H1 (cell line): ENCODE results near the gene CIRBP. TPM values are rescaled to one million over a fixed set of nuclear protein-coding genes. Genes with fewer than 3 reads are reported as not detected.

Experiments
- CTCF ChIA-PET: fragments of 300-600 bp; sonication (Branson Sonifier 250); formaldehyde crosslinking; loops from one replicate; lab custom pipeline; 2021; ENCODE audit not compliant: partially characterized antibody; lab: Charles Lee
- POLR2A ChIA-PET: fragments of 300-600 bp; sonication (Branson Sonifier 250); formaldehyde crosslinking; loops from one replicate; lab custom pipeline; 2021; ENCODE audit warnings: inconsistent platforms; ENCODE audit not compliant: partially characterized antibody; lab: Charles Lee
- DNase-seq, 2 experiments: peaks; one replicate each; pipeline versions ENCODE4 v3.0.0 to v3.0.0-alpha.2; 2010 to 2022; ENCODE audit warnings: low spot score in 2 of 2, low read depth in 1 of 2, mixed read lengths in 1 of 2
- FAIRE-seq: peaks from 2 replicates; lab custom pipeline; 2011; peaks lifted over from hg19 to GRCh38; lab: Jason Lieb, UNC
- H2AFZ ChIP-seq: 2 replicates; pipeline ENCODE4 v1.8.1; 2012; ENCODE audit warnings: low read length, inconsistent platforms
- H2AK5ac ChIP-seq: 2 replicates; pipeline ENCODE4 v1.6.1; 2013; ENCODE audit warnings: low read depth, low read length
- H2BK120ac ChIP-seq: replicated peaks from 2 replicates; pipeline ENCODE3; 2013; ENCODE audit warnings: low read depth, low read length, inconsistent platforms
- H2BK12ac ChIP-seq: 2 replicates; pipeline ENCODE4 v1.6.1; 2013; ENCODE audit warnings: low read depth, low read length
- H2BK15ac ChIP-seq: 2 replicates; pipeline ENCODE4 v1.6.1; 2013; ENCODE audit warnings: low read length
- H2BK20ac ChIP-seq: 2 replicates; pipeline ENCODE4 v1.6.1; 2013; ENCODE audit warnings: low read length
- H2BK5ac ChIP-seq: 2 replicates; pipeline ENCODE4 v1.6.1; 2013; ENCODE audit warnings: low read depth, low read length
- H3K14ac ChIP-seq: 2 replicates; pipeline ENCODE4 v1.6.1; 2013; ENCODE audit warnings: inconsistent platforms; ENCODE audit not compliant: insufficient read length
- H3K18ac ChIP-seq: 2 replicates; pipeline ENCODE4 v1.6.1; 2013; ENCODE audit warnings: low read length; ENCODE audit errors: extremely low read depth
- H3K23ac ChIP-seq: 2 replicates; pipeline ENCODE4 v1.6.1; 2013; ENCODE audit warnings: inconsistent platforms; ENCODE audit not compliant: insufficient read length
- H3K23me2 ChIP-seq: 2 replicates; pipeline ENCODE4 v1.6.1; 2013; ENCODE audit warnings: low read depth, low read length
- H3K27ac ChIP-seq: 2 replicates; pipeline ENCODE4 v1.6.1; 2011; ENCODE audit warnings: low read depth, low read length, inconsistent platforms
- H3K27me3 ChIP-seq, 4 experiments: replicated peaks in 1 of 4; 1 replicate in 1 of 4; 2 replicates in 3 of 4; pipeline versions ENCODE4 v1.6.1 to v1.8.1; 2011 to 2013; ENCODE audit warnings: low read length in 3 of 4, mild to moderate bottlenecking in 3 of 4, inconsistent platforms in 2 of 4, mixed read lengths in 2 of 4, moderate library complexity in 1 of 4; ENCODE audit not compliant: control insufficient read depth in 3 of 4, insufficient read depth in 3 of 4; ENCODE audit errors: extremely low read depth in 1 of 4
- H3K36me3 ChIP-seq, 4 experiments: 2 replicates each; pipeline versions ENCODE4 v1.6.1 to v1.8.1; 2011 to 2013; ENCODE audit warnings: mild to moderate bottlenecking in 4 of 4, low read length in 3 of 4, moderate library complexity in 2 of 4, control low read depth in 1 of 4, inconsistent platforms in 1 of 4; ENCODE audit not compliant: insufficient read depth in 4 of 4, control insufficient read depth in 2 of 4
- H3K4ac ChIP-seq: replicated peaks from 2 replicates; pipeline ENCODE3; 2013; ENCODE audit warnings: low read length, low read depth, mixed read lengths, inconsistent platforms; ENCODE audit not compliant: insufficient read length
- H3K4me1 ChIP-seq, 4 experiments: replicated peaks in 1 of 4; 1 replicate in 1 of 4; 2 replicates in 3 of 4; pipeline versions ENCODE4 v1.6.1 to v1.8.1; 2011 to 2013; ENCODE audit warnings: low read length in 3 of 4, inconsistent platforms in 2 of 4, mixed read lengths in 1 of 4; ENCODE audit not compliant: insufficient read depth in 4 of 4, control insufficient read depth in 3 of 4
- H3K4me2 ChIP-seq, 2 experiments: 2 replicates each; pipeline versions ENCODE4 v1.6.1 to v1.8.1; 2011 to 2013; ENCODE audit warnings: low read depth in 2 of 2, low read length in 2 of 2, control low read depth in 1 of 2, inconsistent platforms in 1 of 2, mild to moderate bottlenecking in 1 of 2; ENCODE audit not compliant: insufficient read depth in 1 of 2
- H3K4me3 ChIP-seq, 4 experiments: fragments of 200-600, 300-600 bp in 1 of 4; sonication (generic), shearing (Covaris generic), sonication (Bioruptor Twin) in 1 of 4; 2 replicates each; pipeline versions ENCODE4 v1.5.1 to v1.8.1; 2011 to 2016; ENCODE audit warnings: low read length in 4 of 4, low read depth in 3 of 4, control low read depth in 2 of 4, inconsistent platforms in 2 of 4, mild to moderate bottlenecking in 2 of 4, mixed read lengths in 1 of 4, moderate library complexity in 1 of 4; ENCODE audit not compliant: insufficient read depth in 2 of 4; ENCODE audit errors: extremely low read depth in 1 of 4
- H3K56ac ChIP-seq: replicated peaks from 2 replicates; pipeline ENCODE3; 2013; ENCODE audit warnings: low read depth, mild to moderate bottlenecking, mixed read lengths, low read length, inconsistent platforms; ENCODE audit not compliant: insufficient read length
- H3K79me1 ChIP-seq: 2 replicates; pipeline ENCODE4 v1.6.1; 2013; ENCODE audit warnings: low read depth, low read length, control low read depth
- H3K79me2 ChIP-seq, 2 experiments: 2 replicates each; pipeline versions ENCODE4 v1.6.1 to v1.8.1; 2012 to 2013; ENCODE audit warnings: low read length in 2 of 2, mild to moderate bottlenecking in 2 of 2, inconsistent platforms in 1 of 2; ENCODE audit not compliant: insufficient read depth in 2 of 2, control insufficient read depth in 1 of 2
- H3K9ac ChIP-seq, 4 experiments: replicated peaks in 1 of 4; 1 replicate in 1 of 4; 2 replicates in 3 of 4; pipeline versions ENCODE4 v1.6.1 to v1.8.1; 2011 to 2013; ENCODE audit warnings: low read depth in 3 of 4, low read length in 3 of 4, control low read depth in 2 of 4, mild to moderate bottlenecking in 2 of 4, moderate library complexity in 2 of 4, inconsistent platforms in 1 of 4; ENCODE audit errors: extremely low read depth in 1 of 4
- H3K9me3 ChIP-seq, 2 experiments: 2 replicates each; pipeline versions ENCODE4 v1.6.1 to v1.8.1; 2012 to 2013; ENCODE audit warnings: mild to moderate bottlenecking in 2 of 2, moderate library complexity in 2 of 2, control low read depth in 1 of 2, inconsistent platforms in 1 of 2, low read depth in 1 of 2, low read length in 1 of 2, mixed read lengths in 1 of 2; ENCODE audit not compliant: insufficient read depth in 2 of 2
- H4K20me1 ChIP-seq, 2 experiments: replicated peaks in 1 of 2; 2 replicates each; pipeline versions ENCODE3 to v1.8.1; 2011 to 2013; ENCODE audit warnings: inconsistent platforms in 2 of 2, low read length in 2 of 2, mild to moderate bottlenecking in 1 of 2; ENCODE audit not compliant: insufficient read depth in 2 of 2, control insufficient read depth in 1 of 2
- H4K5ac ChIP-seq: 2 replicates; pipeline ENCODE4 v1.6.1; 2013; ENCODE audit warnings: low read length, low read depth, mixed read lengths, inconsistent platforms; ENCODE audit not compliant: insufficient read length
- H4K8ac ChIP-seq: 2 replicates; pipeline ENCODE4 v1.8.0; 2013; ENCODE audit warnings: mild to moderate bottlenecking, moderate library complexity, low read length, inconsistent platforms; ENCODE audit not compliant: insufficient read depth; ENCODE audit errors: extremely low read depth
- H4K91ac ChIP-seq: replicated peaks from 2 replicates; pipeline ENCODE3; 2013; ENCODE audit warnings: low read length, mixed read lengths, inconsistent platforms; ENCODE audit not compliant: insufficient read length
- BACH1 ChIP-seq: IDR thresholded peaks from 2 replicates; pipeline ENCODE4 v1.6.1; 2012; ENCODE audit warnings: low read length, improper control_type of control experiment
- CBX8 ChIP-seq: fragments of 300-800, 300-1000 bp; sonication (generic); IDR thresholded peaks from 2 replicates; pipeline ENCODE4 v1.7.1; 2016; ENCODE audit warnings: low read depth, low read length, borderline replicate concordance
- HDAC2 ChIP-seq, 2 experiments: fragments of 300-600 bp in 1 of 2; sonication (generic) in 1 of 2; IDR thresholded peaks; 2 replicates each; pipeline ENCODE4 v1.6.1; 2011 to 2012; ENCODE audit warnings: low read depth in 2 of 2, low read length in 2 of 2, mild to moderate bottlenecking in 2 of 2, moderate library complexity in 2 of 2, borderline replicate concordance in 1 of 2, inconsistent platforms in 1 of 2
- JUN ChIP-seq: IDR thresholded peaks from 2 replicates; pipeline ENCODE4 v1.6.1; 2011; ENCODE audit warnings: low read depth, mild to moderate bottlenecking, improper control_type of control experiment, low read length
- JUND ChIP-seq: IDR thresholded peaks from 2 replicates; pipeline ENCODE4 v1.6.1; 2011; ENCODE audit warnings: mild to moderate bottlenecking, improper control_type of control experiment, low read length
- NRF1 ChIP-seq: IDR thresholded peaks from 2 replicates; pipeline ENCODE4 v1.6.1; 2011; ENCODE audit warnings: mild to moderate bottlenecking, low read depth, low read length, improper control_type of control experiment
- SIRT6 ChIP-seq: IDR thresholded peaks from one replicate; pipeline ENCODE4 v1.7.1; 2012; ENCODE audit warnings: low read length, inconsistent platforms
- TBP ChIP-seq: IDR thresholded peaks from 2 replicates; pipeline ENCODE4 v1.6.1; 2011; ENCODE audit warnings: low read depth, low read length, improper control_type of control experiment
- TEAD4 ChIP-seq: IDR thresholded peaks from 2 replicates; pipeline ENCODE4 v1.6.1; 2012; ENCODE audit warnings: low read depth, low read length, inconsistent platforms, mixed read lengths
- WGBS, 2 experiments: shearing (Covaris generic) in 1 of 2; methylation state at CpG; one replicate each; pipeline versions ENCODE4 v1.1.6 to v1.1.7; 2013 to 2015; ENCODE audit warnings: low lambda C conversion rate in 2 of 2, mixed read lengths in 2 of 2, inconsistent platforms in 1 of 2, low coverage in 1 of 2, missing lambda C conversion rate in 1 of 2; ENCODE audit not compliant: insufficient replicate concordance in 2 of 2, insufficient coverage in 1 of 2, insufficient read length in 1 of 2; ENCODE audit errors: extremely low coverage in 1 of 2, missing lambda C conversion rate in 1 of 2; 5-methylcytosine and 5-hydroxymethylcytosine counted together
- polyA plus RNA-seq, 7 experiments: library from polyadenylated mRNA; depleted of rRNA in 3 of 7; stranded (reverse) in 5 of 7; unstranded in 2 of 7; fragments of >200 nt in 5 of 7; fragments of 200-250 nt in 2 of 7; gene quantifications; 1 replicate in 5 of 7; 2 replicates in 1 of 7; 4 replicates in 1 of 7; pipeline versions ENCODE4 v1.2.1 to v1.2.3, GENCODE V29; 2011 to 2013; ENCODE audit warnings: missing spikeins in 2 of 7, mixed read lengths in 2 of 7
- total RNA-seq: library from RNA; stranded (reverse); fragmentation: NEBNext Ultra II Directional; extraction: Animal tissue kit (Norgen Biotek cat#: 25700); gene quantifications from 2 replicates; pipeline ENCODE4 v1.2.1, GENCODE V29; 2021

The CIRBP gene
- total and polyA plus RNA-seq, 2 of the 8 experiments (the other 6 are each of a cell fraction or from before 2014, with no cell fraction given): 175 to 199 TPM

- Histone ChIP-seq H2BK15ac (peak overlapping the region; percentile 100), H2BK12ac (peak overlapping the region; percentile 90; the same call in 1 of the 2 replicates), H3K4me1 (peaks cover 0 to 66% (median 47%) of the 10 kb centered on the region in 4 experiments; a peak in 6 of 7 replicates), H3K79me1 (no peaks in the 10 kb centered on the region; the same call in 1 of the 2 replicates), H2BK120ac (peak overlapping the region; percentile 82), H3K56ac (peak overlapping the region; percentile 69), H3K27ac (peak overlapping the region; percentile 65; the same call in 1 of the 2 replicates), H3K4ac (peak overlapping the region; percentile 98), H3K36me3 (no peaks in the 10 kb centered on the region), H3K18ac (peak overlapping the region; percentile 99), H4K20me1 (peaks cover 2 to 8% of the 10 kb centered on the region in 2 experiments), H4K5ac (peak overlapping the region; percentile 89), H2BK20ac (peak overlapping the region; percentile 99), H3K9me3 (no peaks in the 10 kb centered on the region), H3K79me2 (peaks cover 3 to 5% of the 10 kb centered on the region in 2 experiments), H3K27me3 (peaks cover 0 to 10% (median 5%) of the 10 kb centered on the region in 4 experiments; a peak in 4 of 7 replicates), H4K8ac (peak overlapping the region; percentile 87), H3K23me2 (peaks cover 36% of the 10 kb centered on the region; the same call in 1 of the 2 replicates), H3K9ac (peak overlapping the region in 1 of 4 experiments; percentile 33; a peak in 2 of 7 replicates), H2AK5ac (peak overlapping the region; percentile 98), H3K14ac (peak overlapping the region; percentile 56), H3K4me2 (peak overlapping the region; percentile 57 to 83), H3K23ac (peak overlapping the region; percentile 24), H2AFZ (no peak overlapping the region), H2BK5ac (peak overlapping the region; percentile 98), H3K4me3 (peak overlapping the region in 1 of 4 experiments; percentile 22; a peak in 1 of 8 replicates), H4K91ac (peak overlapping the region; percentile 100)
- DNase-seq: peak in 1 of 2 experiments; percentile 81
- WGBS, 2 experiments: 74% methylated on average over 25 of the region's 26 CpGs; no CpG with 5 or more reads in 1 of the 2 experiments
- POLR2A ChIA-PET: interaction anchor here (1.2 to 19.4 kb wide), 7 partner anchors 10 to 198 kb away, joined by 3 to 456 read pairs (median 5); partner anchors contain the start of genes ARHGAP45, ATP5F1D, CBARP and FAM174C
- CTCF ChIA-PET: interaction anchor here (0.8 to 15.9 kb wide), 8 partner anchors 9 to 179 kb away, joined by 3 to 212 read pairs (median 4); partner anchors contain the start of gene ATP5F1D
- no peak for FAIRE-seq
- no peak for TF ChIP-seq TBP
- no peak for TF ChIP-seq NRF1
- peak; percentile 100 for TF ChIP-seq JUND
- no peak for TF ChIP-seq SIRT6
- TF ChIP-seq HDAC2 (IDR thresholded peaks at IDR 0.05; ENCODE audit: borderline replicate concordance in 1 of 2, low read depth in 2 of 2, low read length in 2 of 2): no peak
- TF ChIP-seq BACH1: 0 out of 2 replicates have a peak, but pooled peaks have one; percentile 23
- peak; percentile 99 for TF ChIP-seq JUN
- no peak for TF ChIP-seq CBX8
- peak; percentile 98 for TF ChIP-seq TEAD4
Observed at GRCh38 chr19:1264801-1265614, 4.1 kb upstream of the CIRBP start.
